Body of pancreas (tissue), 4 donors: ENCODE measurements around the gene SLC66A3. TPM values are rescaled to one million over a fixed set of nuclear protein-coding genes. Genes with fewer than 3 reads are reported as not detected.

Source experiments
- ATAC-seq: fragments of 150-250 bp; one replicate; pipeline ENCODE4 v1.9.1; 2016
- DNase-seq, 4 donors: peaks; one replicate each; pipeline ENCODE4 v3.0.0-alpha.2; 2019
- H3K27ac ChIP-seq, 4 donors: fragments of 200-600 bp; sonication (generic); 1 replicate in 3 of 4; 2 replicates in 1 of 4; pipeline versions ENCODE4 v1.5.1 to v1.6.1; 2016 to 2019; ENCODE audit warnings: mild to moderate bottlenecking in 1 of 4, mixed read lengths in 1 of 4, moderate library complexity in 1 of 4
- H3K27me3 ChIP-seq, 2 donors: fragments of 200-600 bp; sonication (generic); one replicate each; pipeline ENCODE4 v1.6.0; 2016; ENCODE audit warnings: mild to moderate bottlenecking in 1 of 2
- H3K36me3 ChIP-seq, 2 donors: fragments of 200-600 bp; sonication (generic); replicated peaks in 1 of 2; 2 replicates each; pipeline ENCODE4 v1.5.1; 2016; ENCODE audit warnings: low read depth in 2 of 2; ENCODE audit not compliant: insufficient read depth in 1 of 2
- H3K4me1 ChIP-seq: fragments of 200-600 bp; sonication (generic); one replicate; pipeline ENCODE4 v1.6.0; 2016
- H3K4me3 ChIP-seq, 2 donors: fragments of 200-600 bp; sonication (generic); 1 replicate in 1 of 2; 2 replicates in 1 of 2; pipeline ENCODE4 v1.5.1; 2016 to 2019
- H3K9me3 ChIP-seq, 3 donors: fragments of 200-600 bp; sonication (generic); 1 replicate in 2 of 3; 2 replicates in 1 of 3; pipeline ENCODE4 v1.5.1; 2016
- POLR2A ChIP-seq, 3 donors: fragments of 450-650 bp; IDR thresholded peaks; one replicate each; pipeline ENCODE4 v1.6.1; 2016; ENCODE audit warnings: antibody characterized with exemption in 3 of 3, mild to moderate bottlenecking in 2 of 3
- WGBS, 2 donors: methylation state at CpG; one replicate each; pipeline ENCODE4 v1.1.5; 2017; 5-methylcytosine and 5-hydroxymethylcytosine counted together
- intact Hi-C: fragments of 100-400 bp; cut with DNase I; formaldehyde crosslinking; loops from one replicate; pipeline ENCODE4 v1.15.1; 2023
- total RNA-seq, 2 donors: library from RNA; depleted of rRNA; stranded (reverse); fragments of >200 nt; gene quantifications; one replicate each; pipeline ENCODE4 v1.1.0, GENCODE V29; 2016
- TF ChIP-seq, protein P1 (sequence below), 7 experiments: fragments of 450-650 bp in 4 of 7; fragments of 200-600 bp in 3 of 7; sonication (generic) in 3 of 7; IDR thresholded peaks; one replicate each; pipeline ENCODE4 v1.5.1; 2016 to 2019; ENCODE audit warnings: antibody characterized with exemption in 7 of 7

Gene SLC66A3
- total RNA-seq, 2 donors from 2014 or later: 28.0 to 38.2 TPM

DNA sequence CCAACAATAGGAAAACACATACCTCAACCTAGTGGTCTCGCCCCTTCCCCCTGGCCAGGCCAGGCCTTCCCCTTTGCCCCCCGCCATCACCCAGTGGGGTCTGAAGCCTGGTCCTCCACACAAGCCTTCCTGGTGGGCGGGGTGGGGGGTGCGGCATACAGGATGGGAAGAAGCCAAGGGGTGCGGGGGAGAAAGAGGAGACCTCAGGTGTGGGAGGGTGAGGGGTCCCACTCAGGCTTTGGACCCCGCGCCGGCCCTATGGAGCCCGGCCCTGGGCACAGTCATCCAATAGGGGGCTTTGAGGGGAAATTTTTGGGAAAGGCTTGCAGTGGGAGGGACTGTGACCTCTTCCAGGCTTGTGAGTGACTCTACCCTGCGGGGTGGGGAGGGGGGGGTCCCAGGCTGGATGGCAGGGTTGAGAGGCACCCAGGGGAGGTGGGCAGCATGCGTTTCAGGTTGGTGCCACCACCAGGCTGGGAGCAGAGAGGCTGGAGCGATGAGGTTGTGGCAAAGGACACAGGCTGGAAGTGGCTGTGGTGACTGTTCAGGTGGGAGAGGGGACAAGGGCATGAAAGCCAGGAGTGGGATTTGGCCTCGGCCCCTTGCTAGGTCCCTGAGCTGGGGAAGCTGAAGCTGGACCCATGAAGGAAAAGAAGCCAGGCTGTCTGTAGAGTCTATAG, 1.3 kb downstream of the SLC66A3 start:
- Histone ChIP-seq H3K9me3 (no peaks in the 10 kb centered on the region), H3K36me3 (no peaks in the 10 kb centered on the region), H3K27me3 (no peaks in the 10 kb centered on the region), H3K4me1 (peaks cover 42% of the 10 kb centered on the region), H3K4me3 (no peak overlapping the region), H3K27ac (peak overlapping the region in 3 of 4 donors; percentile 11 to 64 (median 62))
- TF ChIP-seq, protein P1, sequence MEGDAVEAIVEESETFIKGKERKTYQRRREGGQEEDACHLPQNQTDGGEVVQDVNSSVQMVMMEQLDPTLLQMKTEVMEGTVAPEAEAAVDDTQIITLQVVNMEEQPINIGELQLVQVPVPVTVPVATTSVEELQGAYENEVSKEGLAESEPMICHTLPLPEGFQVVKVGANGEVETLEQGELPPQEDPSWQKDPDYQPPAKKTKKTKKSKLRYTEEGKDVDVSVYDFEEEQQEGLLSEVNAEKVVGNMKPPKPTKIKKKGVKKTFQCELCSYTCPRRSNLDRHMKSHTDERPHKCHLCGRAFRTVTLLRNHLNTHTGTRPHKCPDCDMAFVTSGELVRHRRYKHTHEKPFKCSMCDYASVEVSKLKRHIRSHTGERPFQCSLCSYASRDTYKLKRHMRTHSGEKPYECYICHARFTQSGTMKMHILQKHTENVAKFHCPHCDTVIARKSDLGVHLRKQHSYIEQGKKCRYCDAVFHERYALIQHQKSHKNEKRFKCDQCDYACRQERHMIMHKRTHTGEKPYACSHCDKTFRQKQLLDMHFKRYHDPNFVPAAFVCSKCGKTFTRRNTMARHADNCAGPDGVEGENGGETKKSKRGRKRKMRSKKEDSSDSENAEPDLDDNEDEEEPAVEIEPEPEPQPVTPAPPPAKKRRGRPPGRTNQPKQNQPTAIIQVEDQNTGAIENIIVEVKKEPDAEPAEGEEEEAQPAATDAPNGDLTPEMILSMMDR (IDR thresholded peaks at IDR 0.05): no peak
- TF ChIP-seq POLR2A (IDR thresholded peaks at IDR 0.05): no peak
- DNase-seq: peak in 1 of 4 donors; percentile 30
- ATAC-seq: no peak
- WGBS, 2 donors: 81 to 89% methylated on average over 11 to 13 of the region's 13 CpGs
- intact Hi-C loops: no loop called here

DNA sequence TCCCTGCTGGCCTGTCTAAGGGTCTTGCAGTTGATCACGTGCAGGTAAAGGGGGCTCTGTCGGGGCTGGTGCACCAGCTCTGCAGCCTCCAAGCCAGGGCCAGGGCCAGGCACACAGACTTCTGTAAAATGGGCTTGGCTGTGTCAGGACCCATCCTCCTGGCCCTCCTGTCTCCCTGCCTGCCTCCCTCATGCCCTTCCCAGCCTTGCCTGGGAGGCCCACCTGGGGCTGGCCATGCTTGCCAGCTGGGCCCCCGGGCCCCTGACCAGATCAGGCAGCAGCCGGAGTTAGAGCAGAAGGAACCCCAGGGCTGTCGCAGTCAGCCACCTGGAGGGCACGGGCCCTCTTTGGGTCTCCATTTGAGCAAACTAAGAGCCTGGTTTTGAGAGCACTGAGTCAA, 2.0 kb downstream of the SLC66A3 start:
- no peaks in the 10 kb centered on the region for H3K36me3 ChIP-seq
- no peak overlapping the region for H3K4me3 ChIP-seq
- DNase-seq: no peak
- no peak for ATAC-seq
- WGBS, 2 donors: 51 to 73% methylated on average over 3 to 5 of the region's 6 CpGs
- H3K4me1 ChIP-seq: peaks cover 42% of the 10 kb centered on the region
- no peaks in the 10 kb centered on the region for H3K27me3 ChIP-seq
- peak overlapping the region in 3 of 4 donors; percentile 11 to 64 (median 62) for H3K27ac ChIP-seq
- intact Hi-C loops: no loop called here
- TF ChIP-seq, protein P1 (IDR thresholded peaks at IDR 0.05): no peak
- H3K9me3 ChIP-seq: no peaks in the 10 kb centered on the region

DNA sequence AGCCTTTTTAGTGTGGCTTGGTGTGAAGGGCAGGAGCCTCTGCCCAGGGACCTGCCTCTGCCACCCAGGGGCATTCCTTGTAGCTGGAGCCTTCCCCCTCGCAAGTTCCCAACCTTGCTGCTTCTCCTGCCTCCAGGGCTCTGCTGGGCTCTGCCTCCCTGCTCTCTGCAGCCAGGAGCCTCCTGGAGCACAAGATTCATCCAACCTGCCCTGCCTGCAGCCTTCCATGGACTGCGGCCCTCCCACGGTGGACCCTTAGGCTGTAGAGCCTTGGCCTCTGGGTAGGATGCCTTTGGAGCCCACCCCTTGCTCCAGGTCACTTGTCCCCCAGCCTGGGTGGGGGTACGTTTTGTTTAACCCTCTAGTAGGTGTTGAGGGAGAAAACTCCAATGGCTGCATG, 2.5 kb downstream of the SLC66A3 start:
- Histone ChIP-seq H3K27ac (peak overlapping the region in 3 of 4 donors; percentile 11 to 64 (median 62)), H3K27me3 (no peaks in the 10 kb centered on the region), H3K9me3 (no peaks in the 10 kb centered on the region), H3K4me1 (peaks cover 42% of the 10 kb centered on the region), H3K36me3 (no peaks in the 10 kb centered on the region), H3K4me3 (no peak overlapping the region)
- DNase-seq (peak in 1 of 4 donors; percentile 23), ATAC-seq (no peak)
- intact Hi-C loops: no loop called here
- WGBS, 2 donors: 33 to 79% methylated on average over 3 to 4 of the region's 4 CpGs
- TF ChIP-seq, protein P1 (IDR thresholded peaks at IDR 0.05): no peak
- no peak for TF ChIP-seq POLR2A (IDR thresholded peaks at IDR 0.05)

DNA sequence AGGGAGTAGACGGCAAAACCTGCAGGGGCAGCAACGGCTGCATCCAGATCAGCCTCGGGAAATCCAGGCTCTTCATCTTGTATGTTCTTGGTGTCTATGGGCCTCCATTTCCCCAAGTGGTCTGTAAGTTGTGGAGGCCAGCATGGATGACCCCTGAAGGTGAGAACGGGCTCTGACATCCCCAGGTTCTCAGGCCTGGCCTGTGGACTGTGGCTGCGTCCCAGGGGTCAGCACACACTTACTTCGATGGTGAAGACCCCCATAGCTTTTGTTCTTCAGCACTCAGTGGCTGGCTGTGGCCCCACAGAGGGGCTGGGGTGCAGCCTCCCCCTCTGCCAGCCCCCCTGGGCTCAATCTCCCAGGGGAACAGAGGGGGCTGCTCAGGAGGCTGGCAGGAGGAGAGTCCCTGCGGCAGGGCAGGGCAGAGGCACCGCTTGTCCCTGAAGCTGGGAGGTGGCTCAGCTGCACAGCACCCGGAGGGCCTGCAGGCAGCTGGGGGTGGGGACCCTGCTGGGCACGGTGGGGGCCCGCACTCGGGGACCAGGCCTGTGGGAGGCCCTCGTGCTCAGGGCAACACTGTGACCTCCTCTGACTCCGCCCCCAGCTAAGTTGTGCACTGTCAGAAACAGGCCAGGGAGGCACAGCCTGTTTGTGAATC, 3.8 kb downstream of the SLC66A3 start:
- Histone ChIP-seq H3K4me1 (peaks cover 41% of the 10 kb centered on the region), H3K9me3 (no peaks in the 10 kb centered on the region), H3K27ac (no peak overlapping the region), H3K27me3 (no peaks in the 10 kb centered on the region), H3K36me3 (peaks cover 0 to 3% of the 10 kb centered on the region in 2 donors), H3K4me3 (no peak overlapping the region)
- intact Hi-C loops: no loop called here
- no peak for DNase-seq
- WGBS, 2 donors: 70 to 95% methylated on average over 7 to 14 of the region's 14 CpGs
- no peak for TF ChIP-seq POLR2A (IDR thresholded peaks at IDR 0.05)
- TF ChIP-seq, protein P1 (IDR thresholded peaks at IDR 0.05): no peak
- ATAC-seq: no peak
